VCaP (cell line): Measurements from ENCODE around the gene ASB16.
A peak's percentile ranks its signal among the peaks of the same experiment; 100 is the strongest.

Source experiments
- H3K27ac ChIP-seq: fragments of 450-650 bp; 2 replicates; pipeline ENCODE4 v1.5.1; 2017
- TF ChIP-seq, protein P1 (sequence below): fragments of 450-650 bp; conservative IDR thresholded peaks from 2 replicates; pipeline ENCODE4 v1.5.1; 2017; ENCODE audit warnings: mild to moderate bottlenecking, moderate library complexity

Gene ASB16

DNA sequence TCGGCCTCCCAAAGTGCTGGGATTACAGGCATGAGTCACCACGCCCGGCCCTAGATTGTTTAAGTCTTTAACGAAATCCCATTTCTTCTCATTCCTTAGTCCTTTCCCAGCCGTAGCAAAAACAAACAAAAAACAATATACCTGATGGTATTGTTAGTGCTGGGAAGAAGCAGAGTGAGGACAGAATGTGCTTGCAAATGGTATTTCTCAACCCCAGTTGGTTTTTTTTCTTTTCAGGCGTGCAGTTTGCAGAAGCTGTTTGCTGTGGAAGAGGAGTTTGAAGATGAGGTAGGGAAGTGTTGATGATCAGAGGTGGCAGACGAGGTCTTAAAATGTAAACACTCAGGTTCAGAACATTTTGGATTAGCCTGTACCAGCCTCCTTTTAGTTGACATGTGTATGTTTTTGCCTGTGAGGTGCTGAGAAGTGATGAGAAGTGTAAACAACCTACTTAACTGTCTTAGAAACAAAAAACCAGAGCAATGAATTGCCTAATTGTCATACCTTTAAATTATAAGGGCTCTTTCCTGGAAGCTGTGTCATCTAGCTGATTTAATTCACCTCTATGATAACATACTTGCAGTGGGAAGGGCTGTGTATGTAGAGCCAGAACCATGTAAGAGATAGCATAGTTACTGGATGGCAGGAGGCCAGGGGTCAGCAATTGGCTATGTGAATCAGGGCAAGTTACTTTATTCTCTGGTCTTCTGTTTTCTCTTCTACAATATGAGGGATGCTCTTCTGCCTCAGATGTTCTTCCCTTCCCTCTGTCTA is 25.4 kb upstream of the ASB16 start:
- TF ChIP-seq, protein P1, sequence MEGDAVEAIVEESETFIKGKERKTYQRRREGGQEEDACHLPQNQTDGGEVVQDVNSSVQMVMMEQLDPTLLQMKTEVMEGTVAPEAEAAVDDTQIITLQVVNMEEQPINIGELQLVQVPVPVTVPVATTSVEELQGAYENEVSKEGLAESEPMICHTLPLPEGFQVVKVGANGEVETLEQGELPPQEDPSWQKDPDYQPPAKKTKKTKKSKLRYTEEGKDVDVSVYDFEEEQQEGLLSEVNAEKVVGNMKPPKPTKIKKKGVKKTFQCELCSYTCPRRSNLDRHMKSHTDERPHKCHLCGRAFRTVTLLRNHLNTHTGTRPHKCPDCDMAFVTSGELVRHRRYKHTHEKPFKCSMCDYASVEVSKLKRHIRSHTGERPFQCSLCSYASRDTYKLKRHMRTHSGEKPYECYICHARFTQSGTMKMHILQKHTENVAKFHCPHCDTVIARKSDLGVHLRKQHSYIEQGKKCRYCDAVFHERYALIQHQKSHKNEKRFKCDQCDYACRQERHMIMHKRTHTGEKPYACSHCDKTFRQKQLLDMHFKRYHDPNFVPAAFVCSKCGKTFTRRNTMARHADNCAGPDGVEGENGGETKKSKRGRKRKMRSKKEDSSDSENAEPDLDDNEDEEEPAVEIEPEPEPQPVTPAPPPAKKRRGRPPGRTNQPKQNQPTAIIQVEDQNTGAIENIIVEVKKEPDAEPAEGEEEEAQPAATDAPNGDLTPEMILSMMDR, result no peak
- H3K27ac ChIP-seq, result no peak overlapping the region

DNA sequence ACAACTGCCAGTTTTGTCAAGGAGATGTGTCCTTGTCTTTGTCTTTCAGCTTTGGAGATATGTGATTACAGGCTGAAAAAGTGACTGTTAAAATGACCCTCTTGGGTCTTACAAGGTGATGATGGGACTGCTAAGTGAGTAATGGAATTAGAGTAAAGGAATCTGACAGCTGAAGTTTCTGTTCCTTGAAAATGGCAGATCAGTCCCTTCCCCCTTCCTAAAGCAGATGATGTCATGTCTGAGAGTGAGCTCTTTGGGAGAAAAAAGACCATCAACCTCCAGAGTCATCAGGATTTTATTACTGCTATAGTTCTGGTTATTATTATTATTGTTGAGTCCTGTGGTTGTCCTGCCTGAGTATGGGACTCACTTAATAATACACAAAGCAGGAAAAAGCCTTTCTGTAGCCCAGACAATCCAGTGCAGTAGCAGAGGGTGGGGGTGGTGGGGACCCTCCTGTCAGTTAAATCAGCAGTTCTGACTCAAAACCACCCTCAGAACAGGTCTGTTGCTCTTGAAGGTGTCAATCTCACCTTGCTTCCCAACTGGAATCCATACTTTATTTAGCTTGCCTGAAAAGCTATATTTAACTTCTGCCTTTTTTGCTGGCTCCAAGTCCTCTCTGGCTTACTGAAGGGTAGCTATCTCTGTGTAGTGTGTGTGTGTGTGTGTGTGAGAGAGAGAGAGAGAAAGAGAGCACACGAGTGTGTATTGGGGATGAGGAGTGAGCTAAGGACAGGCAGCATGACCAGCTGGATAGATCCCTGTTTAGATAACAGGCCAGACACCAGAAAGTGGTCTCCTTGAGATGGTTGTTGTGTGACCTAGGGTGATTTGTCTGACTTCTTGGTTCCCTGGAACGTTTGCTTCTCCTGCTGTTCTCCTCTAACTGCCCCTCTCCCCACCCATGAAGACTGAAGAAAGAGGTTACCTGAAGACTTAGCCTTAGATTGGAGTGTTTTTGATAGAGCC is 23.8 kb upstream of the ASB16 start:
- H3K27ac ChIP-seq, result no peak overlapping the region
- TF ChIP-seq, protein P1, result no peak

DNA sequence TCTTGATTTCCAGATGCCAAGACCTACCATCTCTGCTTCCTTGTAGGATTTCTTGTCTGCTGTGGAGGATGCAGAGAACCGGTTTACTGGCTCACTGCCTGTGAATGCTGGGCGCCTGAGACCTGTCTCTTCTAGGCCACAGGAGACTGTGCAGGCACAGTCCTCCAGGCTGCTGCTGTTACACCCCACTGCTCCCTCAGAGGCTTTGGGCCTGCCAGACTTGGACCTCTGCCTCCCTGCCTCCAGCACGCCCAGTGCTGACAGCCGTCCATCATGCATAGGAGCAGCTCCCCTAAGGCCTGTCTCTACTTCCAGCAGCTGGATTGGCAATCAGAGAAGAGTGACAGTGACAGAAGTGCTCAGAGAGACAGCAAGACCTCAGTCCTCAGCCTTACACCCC is 22.7 kb upstream of the ASB16 start:
- TF ChIP-seq, protein P1, result no peak
- H3K27ac ChIP-seq, result no peak overlapping the region

DNA sequence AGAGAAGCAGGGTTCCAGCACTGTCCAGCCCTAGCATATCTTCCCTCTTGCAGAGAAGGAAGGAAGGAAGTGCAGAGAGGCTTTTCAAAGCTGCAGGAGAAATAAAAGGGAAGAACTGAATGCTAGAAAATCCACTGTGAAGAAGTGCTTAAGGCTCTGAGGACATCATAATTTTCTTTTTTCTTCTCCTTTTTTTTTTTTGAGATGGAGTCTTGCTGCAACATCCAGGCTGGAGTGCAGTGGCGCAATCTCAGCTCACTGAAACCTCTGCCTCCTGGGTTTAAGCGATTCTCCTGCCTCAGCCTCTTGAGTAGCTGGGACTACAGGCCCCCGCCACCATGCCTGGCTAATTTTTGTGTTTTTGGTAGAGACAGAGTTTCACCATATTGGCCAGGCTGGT is 21.4 kb upstream of the ASB16 start:
- peak overlapping the region; percentile 38; the same call in 1 of the 2 replicates for H3K27ac ChIP-seq

DNA sequence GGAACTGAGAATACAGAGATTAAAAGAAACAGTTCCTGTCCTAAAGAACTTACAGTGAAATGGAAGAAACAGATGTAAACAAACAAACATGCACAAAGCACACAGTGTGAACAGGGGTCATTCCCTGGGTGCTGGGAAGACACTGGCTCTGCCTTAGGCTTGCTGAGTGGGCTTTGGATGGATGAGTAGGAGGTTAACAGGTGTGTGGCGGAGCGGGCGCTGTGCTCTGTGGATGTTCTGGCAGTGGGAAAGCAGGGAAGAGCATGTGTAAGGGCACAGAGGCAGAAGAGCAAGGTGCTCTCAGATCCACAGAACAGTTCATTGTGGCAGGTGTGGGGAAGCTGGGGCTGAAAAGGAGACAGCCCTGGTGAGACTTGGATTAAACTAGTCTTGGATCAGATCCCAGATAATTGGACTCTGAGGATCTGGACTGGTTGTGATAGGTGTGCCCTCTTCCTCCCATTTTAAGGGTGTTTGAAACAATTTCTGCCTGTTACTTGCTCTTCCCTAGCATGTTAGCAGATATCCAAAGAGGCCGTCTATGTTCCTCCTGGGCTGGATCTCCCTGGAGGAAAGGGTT is 20.7 kb upstream of the ASB16 start:
- TF ChIP-seq, protein P1, result no peak
- H3K27ac ChIP-seq, result peak overlapping the region; percentile 38

DNA sequence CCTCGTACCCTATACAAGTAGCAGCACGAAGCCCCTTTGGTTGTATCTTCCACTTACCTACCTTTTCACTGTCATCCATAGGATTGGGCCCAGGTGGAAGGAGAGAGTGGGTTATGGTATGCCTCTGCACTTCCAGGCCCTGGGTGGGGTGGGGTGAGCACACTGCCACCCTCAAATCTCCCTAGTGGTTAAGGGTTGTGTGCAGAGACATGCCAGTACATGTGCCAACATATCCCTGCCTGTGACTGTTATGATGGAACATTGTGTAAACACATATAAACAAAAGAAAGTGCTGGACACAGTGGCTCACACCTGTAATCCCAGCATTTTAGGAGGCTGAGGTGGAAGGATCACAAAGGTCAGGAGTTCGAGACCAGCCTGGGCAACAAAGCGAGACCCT is 17.6 kb upstream of the ASB16 start:
- TF ChIP-seq, protein P1, result no peak
- no peak overlapping the region for H3K27ac ChIP-seq

DNA sequence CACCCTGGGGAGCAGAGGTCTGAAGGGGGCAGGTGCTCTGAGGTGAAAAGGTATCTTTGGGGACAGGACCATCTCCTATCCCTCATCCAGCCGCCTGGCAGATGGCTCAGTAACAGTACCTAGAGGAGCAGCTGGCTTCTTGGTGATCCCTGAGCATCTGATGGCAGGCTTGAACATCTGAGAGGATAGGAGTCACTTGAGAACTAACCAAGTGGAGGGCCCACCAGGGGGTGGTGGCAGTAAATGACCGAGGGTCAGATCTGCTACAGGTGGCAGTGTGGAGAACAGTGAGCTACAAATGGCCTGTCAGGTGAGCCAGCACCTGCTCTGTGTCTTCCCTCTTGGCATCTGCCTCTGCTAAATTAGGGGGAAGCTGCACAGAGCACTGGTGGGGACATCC is 15.0 kb upstream of the ASB16 start:
- TF ChIP-seq, protein P1, result no peak

More for the DNA sequence above, 15.0 kb upstream of the ASB16 start:
- H3K27ac ChIP-seq, result no peak overlapping the region
